Muscle layer of colon (tissue), 2 donors: Measurements from ENCODE around the gene HIPK2.

ENCODE experiments used
- H3K27ac ChIP-seq: one replicate; pipeline ENCODE4 v1.7.0; 2013; ENCODE audit warnings: low read depth, mild to moderate bottlenecking, low read length, moderate library complexity
- H3K27me3 ChIP-seq, 2 donors: one replicate each; pipeline ENCODE4 v1.7.0; 2013; ENCODE audit warnings: low read length in 2 of 2, mild to moderate bottlenecking in 2 of 2; ENCODE audit not compliant: insufficient read depth in 2 of 2, control insufficient read depth in 1 of 2
- H3K36me3 ChIP-seq: one replicate; pipeline ENCODE4 v1.7.0; 2013; ENCODE audit warnings: mild to moderate bottlenecking, low read length; ENCODE audit not compliant: insufficient read depth
- H3K4me1 ChIP-seq: one replicate; pipeline ENCODE4 v1.7.0; 2013; ENCODE audit warnings: mild to moderate bottlenecking, low read length; ENCODE audit not compliant: insufficient read depth
- H3K4me3 ChIP-seq, 2 donors: one replicate each; pipeline ENCODE4 v1.7.0; 2013; ENCODE audit warnings: low read length in 2 of 2, low read depth in 1 of 2, mild to moderate bottlenecking in 1 of 2, moderate library complexity in 1 of 2
- H3K9ac ChIP-seq: one replicate; pipeline ENCODE4 v1.7.0; 2013; ENCODE audit warnings: low read length
- H3K9me3 ChIP-seq: one replicate; pipeline ENCODE4 v1.7.0; 2013; ENCODE audit warnings: mild to moderate bottlenecking, low read length
- donor health status: abdominal sarcoma.
- donor health status: Adenocarcinoma of cecum.

HIPK2 gene

GRCh38 chr7:139730746-139731612 lies 46.8 kb downstream of the HIPK2 start:
- Histone ChIP-seq H3K4me1 (peaks cover 20% of the 10 kb centered on the region), H3K36me3 (no peaks in the 10 kb centered on the region), H3K4me3 (no peak overlapping the region), H3K27me3 (no peaks in the 10 kb centered on the region), H3K27ac (no peak overlapping the region), H3K9ac (peak overlapping the region; percentile 10), H3K9me3 (no peaks in the 10 kb centered on the region)

GRCh38 chr7:139728203-139728602 lies 49.6 kb downstream of the HIPK2 start:
- H3K4me3 ChIP-seq = no peak overlapping the region
- H3K4me1 ChIP-seq = peaks cover 20% of the 10 kb centered on the region
- H3K9ac ChIP-seq = no peak overlapping the region
- no peaks in the 10 kb centered on the region for H3K27me3 ChIP-seq
- H3K9me3 ChIP-seq = no peaks in the 10 kb centered on the region
- no peaks in the 10 kb centered on the region for H3K36me3 ChIP-seq
- H3K27ac ChIP-seq = no peak overlapping the region

- H3K4me1 ChIP-seq = peaks cover 22% of the 10 kb centered on the region
- H3K9ac ChIP-seq = no peak overlapping the region
- no peak overlapping the region for H3K27ac ChIP-seq
Measured at GRCh38 chr7:139727151-139727705, 50.6 kb downstream of the HIPK2 start.

GRCh38 chr7:139726485-139726869 lies 51.3 kb downstream of the HIPK2 start:
- Histone ChIP-seq H3K4me3 (no peak overlapping the region), H3K4me1 (peaks cover 21% of the 10 kb centered on the region), H3K27ac (no peak overlapping the region), H3K9ac (no peak overlapping the region), H3K27me3 (no peaks in the 10 kb centered on the region), H3K9me3 (no peaks in the 10 kb centered on the region), H3K36me3 (no peaks in the 10 kb centered on the region)

More at GRCh38 chr7:139727151-139727705, 50.6 kb downstream of the HIPK2 start:
- no peaks in the 10 kb centered on the region for H3K36me3 ChIP-seq
- no peak overlapping the region for H3K4me3 ChIP-seq
- H3K27me3 ChIP-seq = no peaks in the 10 kb centered on the region
- no peaks in the 10 kb centered on the region for H3K9me3 ChIP-seq

GRCh38 chr7:139725858-139726484 lies 51.8 kb downstream of the HIPK2 start:
- no peak overlapping the region for H3K4me3 ChIP-seq
- H3K4me1 ChIP-seq = peaks cover 21% of the 10 kb centered on the region
- H3K9ac ChIP-seq = no peak overlapping the region
- H3K9me3 ChIP-seq = no peaks in the 10 kb centered on the region
- no peak overlapping the region for H3K27ac ChIP-seq
- H3K36me3 ChIP-seq = no peaks in the 10 kb centered on the region
- no peaks in the 10 kb centered on the region for H3K27me3 ChIP-seq

- H3K9ac ChIP-seq = no peak overlapping the region
- H3K4me3 ChIP-seq = no peak overlapping the region
- no peaks in the 10 kb centered on the region for H3K9me3 ChIP-seq
- H3K36me3 ChIP-seq = no peaks in the 10 kb centered on the region
- peaks cover 22% of the 10 kb centered on the region for H3K4me1 ChIP-seq
- H3K27me3 ChIP-seq = no peaks in the 10 kb centered on the region
- H3K27ac ChIP-seq = no peak overlapping the region
Measured at GRCh38 chr7:139725077-139725476, 52.7 kb downstream of the HIPK2 start.

- H3K4me3 ChIP-seq = no peak overlapping the region
- no peaks in the 10 kb centered on the region for H3K9me3 ChIP-seq
- H3K4me1 ChIP-seq = peaks cover 22% of the 10 kb centered on the region
- H3K9ac ChIP-seq = no peak overlapping the region
- no peak overlapping the region for H3K27ac ChIP-seq
- H3K27me3 ChIP-seq = no peaks in the 10 kb centered on the region
- H3K36me3 ChIP-seq = no peaks in the 10 kb centered on the region
Measured at GRCh38 chr7:139722604-139723003, 55.2 kb downstream of the HIPK2 start.

- H3K4me1 ChIP-seq = peaks cover 22% of the 10 kb centered on the region
- no peak overlapping the region for H3K27ac ChIP-seq
- no peaks in the 10 kb centered on the region for H3K9me3 ChIP-seq
- H3K27me3 ChIP-seq = no peaks in the 10 kb centered on the region
- H3K9ac ChIP-seq = no peak overlapping the region
- H3K4me3 ChIP-seq = no peak overlapping the region
- H3K36me3 ChIP-seq = no peaks in the 10 kb centered on the region
Measured at GRCh38 chr7:139721821-139722220, 56.0 kb downstream of the HIPK2 start.

- H3K9ac ChIP-seq = no peak overlapping the region
- H3K27me3 ChIP-seq = no peaks in the 10 kb centered on the region
- no peak overlapping the region for H3K27ac ChIP-seq
- no peaks in the 10 kb centered on the region for H3K9me3 ChIP-seq
- no peak overlapping the region for H3K4me3 ChIP-seq
- H3K36me3 ChIP-seq = no peaks in the 10 kb centered on the region
- peaks cover 22% of the 10 kb centered on the region for H3K4me1 ChIP-seq
Measured at GRCh38 chr7:139721417-139721816, 56.4 kb downstream of the HIPK2 start.

GRCh38 chr7:139720705-139721231 lies 57.0 kb downstream of the HIPK2 start:
- Histone ChIP-seq H3K27ac (no peak overlapping the region), H3K36me3 (no peaks in the 10 kb centered on the region), H3K9me3 (no peaks in the 10 kb centered on the region), H3K4me3 (no peak overlapping the region), H3K9ac (no peak overlapping the region), H3K4me1 (peaks cover 22% of the 10 kb centered on the region), H3K27me3 (no peaks in the 10 kb centered on the region)

- Histone ChIP-seq H3K27ac (no peak overlapping the region), H3K9ac (no peak overlapping the region), H3K27me3 (no peaks in the 10 kb centered on the region), H3K4me3 (no peak overlapping the region), H3K4me1 (peaks cover 22% of the 10 kb centered on the region), H3K36me3 (peaks cover 4% of the 10 kb centered on the region), H3K9me3 (no peaks in the 10 kb centered on the region)
Measured at GRCh38 chr7:139720186-139720585, 57.6 kb downstream of the HIPK2 start.
